K562 treated with DMSO at 1 percent for 48 hours (cell line): ENCODE data around the gene ANKDD1B. TPM values are rescaled to one million over a fixed set of nuclear protein-coding genes. Genes with fewer than 3 reads are reported as not detected.

Source experiments
- total RNA-seq: library from RNA; unstranded; fragments of 300-600 nt; gene quantifications from 2 replicates; pipeline ENCODE4 v1.2.3, GENCODE V29; 2022; ENCODE audit warnings: low replicate concordance; ENCODE audit errors: extremely low read depth

The ANKDD1B gene
- not detected in 2 replicates for total RNA-seq

DNA sequence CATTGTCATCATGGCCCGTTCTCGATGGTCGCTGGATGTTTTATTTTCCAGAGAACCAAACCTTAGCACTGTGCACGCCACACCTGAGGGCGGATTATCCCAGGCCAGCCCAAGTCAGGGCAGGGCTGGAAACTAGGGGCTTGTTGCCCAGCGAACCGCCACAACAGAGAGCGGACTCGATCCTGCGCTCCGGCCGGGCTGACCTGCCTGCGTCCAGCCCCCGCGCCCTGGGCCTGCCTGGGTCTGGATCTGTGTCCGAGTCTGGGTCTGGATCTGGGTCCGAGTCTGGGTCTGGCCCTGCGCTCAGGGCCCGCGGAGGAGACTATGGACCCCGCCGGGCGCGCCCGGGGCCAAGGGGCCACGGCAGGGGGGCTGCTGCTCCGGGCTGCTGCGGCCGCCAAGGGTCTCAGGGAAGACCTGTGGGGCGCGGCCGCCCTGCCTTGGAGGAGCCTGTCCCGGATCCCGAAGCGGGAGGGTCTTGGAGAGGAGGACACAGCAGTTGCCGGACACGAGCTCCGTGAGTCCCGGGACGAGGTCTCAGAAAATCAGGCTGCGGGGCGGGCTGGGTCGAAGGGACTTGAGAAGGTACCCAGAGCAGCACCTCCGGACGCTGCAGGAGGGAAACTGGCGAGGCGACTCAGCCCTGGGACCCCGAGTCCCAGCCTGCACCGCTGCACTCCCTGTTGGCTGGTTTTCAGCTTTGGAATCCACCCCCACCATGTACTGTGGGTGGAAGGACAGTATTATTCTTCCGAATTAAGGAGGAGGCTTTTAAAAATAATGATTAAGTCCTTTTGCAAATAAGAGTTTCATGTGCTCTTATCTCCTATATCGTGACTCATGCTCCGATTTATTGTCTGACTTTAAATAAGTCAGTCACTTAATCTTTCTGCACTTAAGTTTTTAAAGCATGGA is at the start of gene ANKDD1B:
TSS of gene ANKDD1B (plus strand) at position 143 of the 915 bp plus-strand sequence. CDS start at position 325, 182 bp downstream.

GRCh38 chr5:75717082-75717922 is 106.0 kb downstream of the ANKDD1B start, which contains the start of gene POC5:
TSS of gene POC5 (minus strand) at chr5:75717437. CDS start at chr5:75712937, 4,500 bp downstream.

Other genes starting within 250 kb of the ANKDD1B start
- not detected in 2 replicates for gene CERT1, start 99.8 kb upstream of the ANKDD1B start, total RNA-seq
- gene POLK, start 99.6 kb upstream of the ANKDD1B start, total RNA-seq: not detected in 2 replicates
- not detected in 2 replicates for gene POC5, start 106.0 kb downstream of the ANKDD1B start, total RNA-seq